ENCODE results near the gene C13orf46.

- no peak for TF ChIP-seq CTCF (IDR thresholded peaks at IDR 0.05)
- no peak for TF ChIP-seq POLR2A (IDR thresholded peaks at IDR 0.05)
- no peak for TF ChIP-seq POLR2AphosphoS5 (IDR thresholded peaks at IDR 0.05)
- TF ChIP-seq EP300 (IDR thresholded peaks at IDR 0.05): no peak
Measured at GRCh38 chr13:113967729-113968462, 6.0 kb downstream of the C13orf46 start.
